HepG2 (cell line): Measurements from ENCODE around the gene PLIN5. TPM values are rescaled to one million over a fixed set of nuclear protein-coding genes. Genes with fewer than 3 reads are reported as not detected.
"Not testable (repeated sequence)": the region's sequence is repeated elsewhere in the genome, so short reads cannot be mapped to it uniquely, and the experiment has no call there.

ENCODE experiments used
- ATAC-seq: fragments of 200-7000 bp; cut with Tn5 transposase; 3 replicates; pipeline ENCODE4 v1.9.1; 2020; ENCODE audit warnings: mild to moderate bottlenecking, moderate library complexity
- BruUV-seq: library from RNA; stranded (reverse); fragments of 400-500 nt; replicated peaks from 2 replicates; lab custom pipeline; 2021; lab: Mats Ljungman, UMichigan
- CTCF ChIA-PET: fragments of 300-600 bp; formaldehyde crosslinking; extraction: SDS; loops from one replicate; lab custom pipeline; 2021; ENCODE audit warnings: low total read pairs, inconsistent platforms, low intra/inter-chr PET ratio; lab: Yijun Ruan, JAX
- POLR2A ChIA-PET: fragments of 350-600 bp; sonication (Branson Sonifier 250); formaldehyde crosslinking; loops from one replicate; lab custom pipeline; 2020; ENCODE audit warnings: antibody characterized with exemption, inconsistent platforms; lab: Yijun Ruan, JAX
- DNase-seq: peaks from one replicate; pipeline ENCODE4 v3.0.0-alpha.2; 2015; ENCODE audit warnings: low spot score
- FAIRE-seq: peaks from 3 replicates; lab custom pipeline; 2011; peaks lifted over from hg19 to GRCh38; lab: Jason Lieb, UNC
- H2AFZ ChIP-seq: one replicate; pipeline ENCODE4 v1.6.1; 2011; ENCODE audit warnings: low read length, inconsistent platforms
- H3K27ac ChIP-seq: fragments of 300-600 bp; 3 replicates; pipeline ENCODE4 v1.8.0; 2011; ENCODE audit warnings: mixed run types, mild to moderate bottlenecking, mixed read lengths, low read length, inconsistent platforms; ENCODE audit not compliant: insufficient read depth; ENCODE audit errors: extremely low read length
- H3K27me3 ChIP-seq, 2 experiments: fragments of 200-600 bp in 1 of 2; 2 replicates in 1 of 2; 3 replicates in 1 of 2; pipeline versions ENCODE4 v1.6.0 to v1.8.0; 2011; ENCODE audit warnings: low read length in 2 of 2, mild to moderate bottlenecking in 2 of 2, moderate library complexity in 2 of 2, inconsistent platforms in 1 of 2; ENCODE audit not compliant: insufficient read depth in 2 of 2, control insufficient read depth in 1 of 2
- H3K36me3 ChIP-seq, 2 experiments: fragments of 200-600 bp in 1 of 2; replicated peaks in 1 of 2; 2 replicates in 1 of 2; 3 replicates in 1 of 2; pipeline versions ENCODE4 v1.5.1 to v1.8.0; 2011; ENCODE audit warnings: low read length in 2 of 2, inconsistent platforms in 1 of 2; ENCODE audit not compliant: insufficient read depth in 2 of 2, control insufficient read depth in 1 of 2
- H3K4me1 ChIP-seq: 2 replicates; pipeline ENCODE4 v1.5.1; 2012; ENCODE audit warnings: low read length, inconsistent platforms; ENCODE audit not compliant: insufficient read depth
- H3K4me2 ChIP-seq: 2 replicates; pipeline ENCODE4 v1.6.0; 2011; ENCODE audit warnings: low read depth, low read length, inconsistent platforms
- H3K4me3 ChIP-seq, 3 experiments: fragments of 200-600 bp in 1 of 3; sonication (generic), shearing (Covaris generic) in 1 of 3; replicated peaks in 1 of 3; 2 replicates each; pipeline ENCODE4 v1.5.1; 2011 to 2016; ENCODE audit warnings: low read length in 3 of 3, inconsistent platforms in 2 of 3, low read depth in 2 of 3, mild to moderate bottlenecking in 2 of 3, control low read depth in 1 of 3, mixed read lengths in 1 of 3; ENCODE audit not compliant: insufficient read depth in 1 of 3
- H3K79me2 ChIP-seq: one replicate; pipeline ENCODE4 v1.6.1; 2011; ENCODE audit warnings: low read length, inconsistent platforms; ENCODE audit not compliant: insufficient read depth
- H3K9ac ChIP-seq: 2 replicates; pipeline ENCODE4 v1.6.0; 2011; ENCODE audit warnings: mild to moderate bottlenecking, low read depth, low read length, inconsistent platforms; ENCODE audit not compliant: insufficient read depth
- H3K9me3 ChIP-seq: 2 replicates; pipeline ENCODE4 v1.5.1; 2012; ENCODE audit warnings: mild to moderate bottlenecking, low read length
- H4K20me1 ChIP-seq: 2 replicates; pipeline ENCODE4 v1.6.0; 2011; ENCODE audit warnings: inconsistent platforms, mild to moderate bottlenecking, low read length, moderate library complexity; ENCODE audit not compliant: insufficient read depth
- BCLAF1 ChIP-seq: fragments of 450-650 bp; IDR thresholded peaks from 2 replicates; pipeline ENCODE4 v1.6.1; 2017; ENCODE audit warnings: mild to moderate bottlenecking
- BRD4 ChIP-seq: sonication (generic); formaldehyde crosslinking; IDR thresholded peaks from 2 replicates; pipeline ENCODE4 v1.4.0; 2020; ENCODE audit warnings: missing genetic modification reagents
- FOXA3 ChIP-seq: IDR thresholded peaks from 2 replicates; pipeline ENCODE4 v1.6.1; 2016; ENCODE audit warnings: missing genetic modification reagents, missing compliant biosample characterization
- ZBTB33 ChIP-seq: sonication (generic); formaldehyde crosslinking; IDR thresholded peaks from 2 replicates; pipeline ENCODE4 v1.4.0; 2020; ENCODE audit warnings: missing genetic modification reagents
- ZMYM3 ChIP-seq: sonication (generic); formaldehyde crosslinking; IDR thresholded peaks from 2 replicates; pipeline ENCODE4 v1.5.1; 2020; ENCODE audit warnings: mild to moderate bottlenecking, missing genetic modification reagents
- ZNF768 ChIP-seq: sonication (generic); formaldehyde crosslinking; IDR thresholded peaks from 2 replicates; pipeline ENCODE4 v1.4.0; 2020; ENCODE audit warnings: missing genetic modification reagents
- WGBS: methylation state at CpG from one replicate; pipeline ENCODE4 v1.1.6; 2017; ENCODE audit warnings: low lambda C conversion rate; 5-methylcytosine and 5-hydroxymethylcytosine counted together
- in situ Hi-C: cut with HindIII; loops from 2 replicates; pipeline ENCODE4 v1.10.0; 2017; ENCODE audit warnings: low pct_unique_long_range_greater_than_20kb; ENCODE audit not compliant: extremely low pct_ligation_motif_present
- intact Hi-C: fragments of 100-400 bp; cut with micrococcal nuclease; formaldehyde crosslinking; loops from one replicate; pipeline ENCODE4 v1.10.0; 2022; ENCODE audit not compliant: unreplicated experiment
- polyA plus RNA-seq, 8 experiments: library from polyadenylated mRNA; depleted of rRNA in 3 of 8; stranded (reverse) in 7 of 8; unstranded in 1 of 8; fragments of >200 nt; fragmentation: Illumina TruSeq in 4 of 8; extraction: Trizol in 4 of 8; gene quantifications; 2 replicates each; pipeline versions ENCODE4 v1.2.1 to v1.2.3, GENCODE V29; 2011 to 2016; ENCODE audit warnings: low read depth in 4 of 8, missing spikeins in 1 of 8, mixed read lengths in 1 of 8; ENCODE audit not compliant: insufficient read depth in 1 of 8
- total RNA-seq, 5 experiments: library from RNA; depleted of rRNA; stranded (reverse); fragments of >200 nt; fragmentation: Illumina TruSeq; extraction: Trizol; gene quantifications; 2 replicates each; pipeline ENCODE4 v1.2.3, GENCODE V29; 2016; ENCODE audit warnings: low read depth in 1 of 5
- TF ChIP-seq, protein P1 (sequence below): sonication (generic); formaldehyde crosslinking; IDR thresholded peaks from 2 replicates; pipeline ENCODE4 v1.4.0; 2020; ENCODE audit warnings: mild to moderate bottlenecking, missing genetic modification reagents
- TF ChIP-seq, protein P2 (sequence below): sonication (generic); formaldehyde crosslinking; IDR thresholded peaks from 2 replicates; pipeline ENCODE4 v1.4.0; 2020; ENCODE audit warnings: missing genetic modification reagents, mild to moderate bottlenecking, borderline replicate concordance

Gene PLIN5
- total and polyA plus RNA-seq, 2 of the 13 experiments (the other 11 are each of a cell fraction or from before 2014, with no cell fraction given) = 1.8 to 4.8 TPM

- H3K27me3 ChIP-seq = no peaks in the 10 kb centered on the region; a peak in 1 of 5 replicates
- BruUV-seq = no TSS peak
- H3K9ac ChIP-seq = no peak overlapping the region
- H3K79me2 ChIP-seq = no peaks in the 10 kb centered on the region
- no peak overlapping the region for H3K4me2 ChIP-seq
- 79% methylated on average over 8 of the region's 15 CpGs for WGBS
- POLR2A ChIA-PET = no interaction called here
- no peak overlapping the region for H3K4me3 ChIP-seq
- peak; percentile 98 for TF ChIP-seq ZNF768 (CRISPR knock-in tag)
- TF ChIP-seq, protein P1, sequence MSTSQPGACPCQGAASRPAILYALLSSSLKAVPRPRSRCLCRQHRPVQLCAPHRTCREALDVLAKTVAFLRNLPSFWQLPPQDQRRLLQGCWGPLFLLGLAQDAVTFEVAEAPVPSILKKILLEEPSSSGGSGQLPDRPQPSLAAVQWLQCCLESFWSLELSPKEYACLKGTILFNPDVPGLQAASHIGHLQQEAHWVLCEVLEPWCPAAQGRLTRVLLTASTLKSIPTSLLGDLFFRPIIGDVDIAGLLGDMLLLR (CRISPR knock-in tag) = no peak
- TF ChIP-seq ZBTB33 (CRISPR knock-in tag) = no peak
- peak; percentile 67 for TF ChIP-seq ZMYM3 (CRISPR knock-in tag)
- TF ChIP-seq FOXA3 = no peak
- TF ChIP-seq, protein P2, sequence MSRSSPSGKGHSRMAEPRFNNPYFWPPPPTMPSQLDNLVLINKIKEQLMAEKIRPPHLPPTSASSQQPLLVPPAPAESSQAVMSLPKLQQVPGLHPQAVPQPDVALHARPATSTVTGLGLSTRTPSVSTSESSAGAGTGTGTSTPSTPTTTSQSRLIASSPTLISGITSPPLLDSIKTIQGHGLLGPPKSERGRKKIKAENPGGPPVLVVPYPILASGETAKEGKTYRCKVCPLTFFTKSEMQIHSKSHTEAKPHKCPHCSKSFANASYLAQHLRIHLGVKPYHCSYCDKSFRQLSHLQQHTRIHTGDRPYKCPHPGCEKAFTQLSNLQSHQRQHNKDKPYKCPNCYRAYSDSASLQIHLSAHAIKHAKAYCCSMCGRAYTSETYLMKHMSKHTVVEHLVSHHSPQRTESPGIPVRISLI (CRISPR knock-in tag) = no peak
- no peak for TF ChIP-seq BRD4 (CRISPR knock-in tag)
- TF ChIP-seq BCLAF1 = no peak
- H3K4me1 ChIP-seq = peaks cover 31% of the 10 kb centered on the region
- H3K36me3 ChIP-seq = no peaks in the 10 kb centered on the region
- no peak for ATAC-seq
- intact Hi-C loops (no loop called here), in situ Hi-C loops (no loop called here)
- H3K27ac ChIP-seq = no peak overlapping the region
- no peak overlapping the region for H2AFZ ChIP-seq
- no peak for FAIRE-seq
- no peak for DNase-seq
- no peaks in the 10 kb centered on the region for H3K9me3 ChIP-seq
- no peaks in the 10 kb centered on the region for H4K20me1 ChIP-seq
- CTCF ChIA-PET = no interaction called here
Measured at GRCh38 chr19:4528843-4529242, 6.2 kb downstream of the PLIN5 start.

DNA sequence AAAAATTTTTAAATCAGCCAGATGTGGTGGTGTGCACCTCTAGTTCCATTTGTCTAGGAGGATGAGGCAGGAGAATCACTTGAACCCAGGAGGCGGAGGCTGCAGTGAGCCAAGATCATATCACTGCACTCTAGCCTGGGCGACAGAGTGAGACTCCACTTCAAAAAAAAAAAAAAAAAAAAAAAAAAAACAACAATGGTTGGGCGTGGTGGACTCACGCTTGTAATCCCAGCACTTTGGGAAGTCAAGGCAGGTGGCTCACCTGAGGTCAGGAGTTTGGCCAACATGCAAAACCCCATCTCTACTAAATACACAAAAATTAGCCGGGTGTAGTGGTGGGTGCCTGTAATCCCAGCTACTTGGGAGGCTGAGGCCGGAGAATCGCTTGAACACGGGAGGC, 7.6 kb downstream of the PLIN5 start:
- H3K9ac ChIP-seq, intact Hi-C loops, CTCF ChIA-PET, H2AFZ ChIP-seq, FAIRE-seq, DNase-seq, H3K36me3 ChIP-seq, ATAC-seq, H3K27me3 ChIP-seq, H3K4me3 ChIP-seq, H3K9me3 ChIP-seq, H3K4me2 ChIP-seq, H4K20me1 ChIP-seq, H3K79me2 ChIP-seq, H3K27ac ChIP-seq, BruUV-seq, in situ Hi-C loops: not testable (repeated sequence)
- H3K4me1 ChIP-seq = peaks cover 43% of the 10 kb centered on the region
- POLR2A ChIA-PET = interaction anchor here (1.4 kb wide), 1 partner anchor 12 kb away, joined by 4 read pairs; no protein-coding TSS in a partner anchor
- WGBS = 82% methylated on average over 8 of the region's 8 CpGs
